BJ (cell line): ENCODE measurements around the gene ZBTB44. TPM values are rescaled to one million over a fixed set of nuclear protein-coding genes. Genes with fewer than 3 reads are reported as not detected.
"Not testable (repeated sequence)": the region's sequence is repeated elsewhere in the genome, so short reads cannot be mapped to it uniquely, and the experiment has no call there.

Source experiments
- CTCF ChIA-PET: fragments of 350-600 bp; formaldehyde crosslinking; extraction: SDS; loops from one replicate; lab custom pipeline; 2021; ENCODE audit warnings: antibody characterized with exemption, inconsistent platforms; lab: Yijun Ruan, JAX
- POLR2A ChIA-PET: fragments of 300-600 bp; sonication (Branson Sonifier 250); formaldehyde crosslinking; extraction: SDS; loops from one replicate; lab custom pipeline; 2021; ENCODE audit warnings: antibody characterized with exemption; lab: Charles Lee
- DNase-seq: peaks from one replicate; pipeline ENCODE4 v3.0.0-alpha.2; 2011; ENCODE audit warnings: low read depth
- H3K27me3 ChIP-seq: 2 replicates; pipeline ENCODE4 v1.6.0; 2011; ENCODE audit warnings: low read length; ENCODE audit not compliant: control insufficient read depth, insufficient read depth
- H3K36me3 ChIP-seq: 2 replicates; pipeline ENCODE4 v1.5.1; 2011; ENCODE audit warnings: low read length; ENCODE audit not compliant: control insufficient read depth, insufficient read depth
- H3K4me3 ChIP-seq: 2 replicates; pipeline ENCODE4 v1.5.1; 2011; ENCODE audit warnings: low read depth, mild to moderate bottlenecking, control low read depth, low read length
- CTCF ChIP-seq: IDR thresholded peaks from 2 replicates; pipeline ENCODE4 v1.5.1; 2011; ENCODE audit warnings: low read depth, mild to moderate bottlenecking, control low read depth, inconsistent platforms, low read length, moderate library complexity; ENCODE audit not compliant: insufficient read depth
- polyA plus RNA-seq: library from polyadenylated mRNA; depleted of rRNA; stranded (reverse); fragments of >200 nt; gene quantifications from 2 replicates; pipeline ENCODE4 v1.2.3, GENCODE V29; 2011

The ZBTB44 gene
- polyA plus RNA-seq, 1 experiment: 11.5 TPM

GRCh38 chr11:130198964-130199363 is 115.8 kb downstream of the ZBTB44 start:
- no peak for DNase-seq
- ChIA-PET POLR2A (no interaction called here), CTCF (interaction anchor here (0.8 kb wide), 1 partner anchor 14 kb away, joined by 6 read pairs; no protein-coding TSS in a partner anchor)
- Histone ChIP-seq H3K4me3 (no peak overlapping the region), H3K27me3 (peaks cover 7% of the 10 kb centered on the region; the same call in 1 of the 2 replicates), H3K36me3 (no peaks in the 10 kb centered on the region)
- no peak for TF ChIP-seq CTCF

GRCh38 chr11:130198292-130198691 is 116.4 kb downstream of the ZBTB44 start:
- ChIA-PET CTCF (interaction anchor here (0.9 kb wide), 1 partner anchor 14 kb away, joined by 3 read pairs; no protein-coding TSS in a partner anchor), POLR2A (no interaction called here)

GRCh38 chr11:130197386-130198035 is 117.2 kb downstream of the ZBTB44 start:
- peaks cover 7% of the 10 kb centered on the region; the same call in 1 of the 2 replicates for H3K27me3 ChIP-seq
- POLR2A ChIA-PET: no interaction called here
- DNase-seq: no peak
- CTCF ChIA-PET: interaction anchor here (0.9 kb wide), 1 partner anchor 15 kb away, joined by 3 read pairs; no protein-coding TSS in a partner anchor
- no peaks in the 10 kb centered on the region for H3K36me3 ChIP-seq
- no peak overlapping the region for H3K4me3 ChIP-seq
- TF ChIP-seq CTCF: no peak

More at GRCh38 chr11:130198292-130198691, 116.4 kb downstream of the ZBTB44 start:
- Histone ChIP-seq H3K4me3 (no peak overlapping the region), H3K27me3 (peaks cover 7% of the 10 kb centered on the region; the same call in 1 of the 2 replicates), H3K36me3 (no peaks in the 10 kb centered on the region)
- no peak for DNase-seq
- no peak for TF ChIP-seq CTCF

- POLR2A ChIA-PET: no interaction called here
- CTCF ChIA-PET: interaction anchor here (1.7 kb wide), 1 partner anchor 11 kb away, joined by 4 read pairs; no protein-coding TSS in a partner anchor
Observed at GRCh38 chr11:130194241-130195023, 120.3 kb downstream of the ZBTB44 start.

GRCh38 chr11:130193551-130193950 is 121.2 kb downstream of the ZBTB44 start:
- CTCF ChIA-PET: interaction anchor here (1.7 kb wide), 1 partner anchor 10 kb away, joined by 4 read pairs; no protein-coding TSS in a partner anchor
- H3K4me3 ChIP-seq, H3K36me3 ChIP-seq, H3K27me3 ChIP-seq, DNase-seq, POLR2A ChIA-PET: not testable (repeated sequence)

More at GRCh38 chr11:130194241-130195023, 120.3 kb downstream of the ZBTB44 start:
- no peak for DNase-seq
- no peak for TF ChIP-seq CTCF
- Histone ChIP-seq H3K36me3 (no peaks in the 10 kb centered on the region), H3K27me3 (0 out of 2 replicates have a peak, but pooled peaks cover 4% of the 10 kb centered on the region), H3K4me3 (no peak overlapping the region)
